Neutrophil (primary cell): ENCODE measurements around the gene S100A1.

Experiments
- H3K27ac ChIP-seq: fragments of 200-600 bp; sonication (generic); 2 replicates; pipeline ENCODE4 v1.5.1; 2016; ENCODE audit warnings: mild to moderate bottlenecking, moderate library complexity
- H3K27me3 ChIP-seq: fragments of 200-600 bp; sonication (generic); 2 replicates; pipeline ENCODE4 v1.6.0; 2016; ENCODE audit warnings: mild to moderate bottlenecking
- H3K36me3 ChIP-seq: fragments of 200-600 bp; sonication (generic); 2 replicates; pipeline ENCODE4 v1.5.1; 2017
- H3K4me1 ChIP-seq, 2 experiments: fragments of 200-600 bp in 1 of 2; sonication (generic) in 1 of 2; 1 replicate in 1 of 2; 2 replicates in 1 of 2; pipeline versions ENCODE4 v1.5.1 to v1.6.1; 2013 to 2016; ENCODE audit warnings: low read depth in 1 of 2, low read length in 1 of 2, mild to moderate bottlenecking in 1 of 2, moderate library complexity in 1 of 2; ENCODE audit not compliant: control insufficient read depth in 1 of 2, insufficient read depth in 1 of 2
- H3K4me3 ChIP-seq, 2 experiments: fragments of 200-600 bp in 1 of 2; sonication (generic) in 1 of 2; 1 replicate in 1 of 2; 2 replicates in 1 of 2; pipeline ENCODE4 v1.5.1; 2013 to 2016; ENCODE audit warnings: low read depth in 1 of 2, low read length in 1 of 2, mild to moderate bottlenecking in 1 of 2, moderate library complexity in 1 of 2
- H3K9me3 ChIP-seq: fragments of 200-600 bp; sonication (generic); 2 replicates; pipeline ENCODE4 v1.5.1; 2016
- TF ChIP-seq, protein P1 (sequence below): fragments of 200-600 bp; sonication (generic); IDR thresholded peaks from 2 replicates; pipeline ENCODE4 v1.5.1; 2016; ENCODE audit warnings: antibody characterized with exemption

S100A1 gene

DNA sequence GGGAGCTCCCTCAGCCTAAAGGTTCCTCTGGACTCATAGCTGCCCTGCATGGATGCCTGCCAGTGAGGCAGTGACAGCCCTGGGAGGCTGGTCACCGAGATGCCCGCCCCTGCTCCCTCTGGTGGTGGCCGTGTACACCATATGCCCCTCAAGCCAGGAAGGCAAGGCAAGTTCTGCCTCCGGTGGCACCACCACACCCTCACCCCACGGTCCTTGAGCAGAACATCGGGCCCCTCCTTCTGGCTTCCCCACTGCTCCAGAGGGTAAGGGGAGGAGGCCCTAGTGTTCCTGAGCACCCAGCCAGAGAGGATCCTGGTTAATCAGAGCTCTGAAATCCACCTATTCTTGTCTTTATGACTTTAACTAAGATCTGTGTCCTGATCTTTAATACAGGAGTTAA, 10.6 kb upstream of the S100A1 start:
- H3K36me3 ChIP-seq: no peaks in the 10 kb centered on the region
- H3K27me3 ChIP-seq: no peaks in the 10 kb centered on the region
- H3K4me1 ChIP-seq: peaks cover 0 to 7% of the 10 kb centered on the region in 2 experiments
- H3K9me3 ChIP-seq: no peaks in the 10 kb centered on the region
- H3K4me3 ChIP-seq: no peak overlapping the region
- TF ChIP-seq, protein P1, sequence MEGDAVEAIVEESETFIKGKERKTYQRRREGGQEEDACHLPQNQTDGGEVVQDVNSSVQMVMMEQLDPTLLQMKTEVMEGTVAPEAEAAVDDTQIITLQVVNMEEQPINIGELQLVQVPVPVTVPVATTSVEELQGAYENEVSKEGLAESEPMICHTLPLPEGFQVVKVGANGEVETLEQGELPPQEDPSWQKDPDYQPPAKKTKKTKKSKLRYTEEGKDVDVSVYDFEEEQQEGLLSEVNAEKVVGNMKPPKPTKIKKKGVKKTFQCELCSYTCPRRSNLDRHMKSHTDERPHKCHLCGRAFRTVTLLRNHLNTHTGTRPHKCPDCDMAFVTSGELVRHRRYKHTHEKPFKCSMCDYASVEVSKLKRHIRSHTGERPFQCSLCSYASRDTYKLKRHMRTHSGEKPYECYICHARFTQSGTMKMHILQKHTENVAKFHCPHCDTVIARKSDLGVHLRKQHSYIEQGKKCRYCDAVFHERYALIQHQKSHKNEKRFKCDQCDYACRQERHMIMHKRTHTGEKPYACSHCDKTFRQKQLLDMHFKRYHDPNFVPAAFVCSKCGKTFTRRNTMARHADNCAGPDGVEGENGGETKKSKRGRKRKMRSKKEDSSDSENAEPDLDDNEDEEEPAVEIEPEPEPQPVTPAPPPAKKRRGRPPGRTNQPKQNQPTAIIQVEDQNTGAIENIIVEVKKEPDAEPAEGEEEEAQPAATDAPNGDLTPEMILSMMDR: peak; percentile 39
- H3K27ac ChIP-seq: no peak overlapping the region

DNA sequence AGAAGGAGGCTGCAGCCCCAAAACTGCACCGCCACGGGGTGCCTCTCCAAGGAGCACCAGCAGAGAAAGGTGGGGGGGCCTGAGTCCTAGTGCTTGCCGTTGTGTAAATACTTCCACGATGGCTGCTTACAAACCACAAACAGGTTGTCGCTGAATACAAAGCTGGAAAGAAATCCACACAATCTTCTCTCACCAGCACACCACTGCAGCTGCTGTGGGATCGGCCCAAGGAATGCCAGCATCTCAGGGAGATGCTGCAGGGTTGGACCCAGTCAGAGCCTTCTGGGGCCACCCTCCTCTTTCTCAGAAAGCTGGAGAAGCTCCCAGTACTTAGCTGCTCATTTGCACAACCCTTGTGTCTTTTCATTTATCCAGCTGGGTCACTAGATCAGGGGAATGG, 9.1 kb upstream of the S100A1 start:
- Histone ChIP-seq H3K9me3 (no peaks in the 10 kb centered on the region), H3K36me3 (no peaks in the 10 kb centered on the region)

DNA sequence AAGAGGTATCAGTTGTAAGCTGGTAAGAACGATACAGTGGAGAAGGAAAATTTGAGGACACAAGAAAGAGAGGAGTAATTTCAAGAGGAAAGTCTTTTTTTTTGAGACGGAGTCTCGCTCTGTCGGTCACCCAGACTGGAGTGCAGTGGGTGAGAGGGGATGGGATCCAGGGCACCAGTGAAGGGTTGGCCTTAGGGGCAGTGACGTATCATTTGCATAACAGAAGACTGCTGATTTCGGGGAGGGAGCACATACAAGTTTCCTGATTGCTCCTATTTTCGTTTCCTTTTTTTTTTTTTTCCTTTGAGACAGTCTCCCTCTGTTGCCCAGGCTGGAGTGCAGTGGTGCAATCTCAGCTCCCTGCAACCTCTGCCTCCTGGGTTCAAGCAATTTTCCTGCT, 5.1 kb upstream of the S100A1 start:
- TF ChIP-seq, protein P1: no peak
- no peaks in the 10 kb centered on the region for H3K4me1 ChIP-seq
- no peak overlapping the region for H3K27ac ChIP-seq
- no peaks in the 10 kb centered on the region for H3K36me3 ChIP-seq
- peaks cover 22% of the 10 kb centered on the region for H3K27me3 ChIP-seq
- no peaks in the 10 kb centered on the region for H3K9me3 ChIP-seq
- H3K4me3 ChIP-seq: no peak overlapping the region

More for the DNA sequence above, 9.1 kb upstream of the S100A1 start:
- Histone ChIP-seq H3K27ac (no peak overlapping the region), H3K27me3 (no peaks in the 10 kb centered on the region), H3K4me3 (no peak overlapping the region), H3K4me1 (peaks cover 0 to 7% of the 10 kb centered on the region in 2 experiments)
- TF ChIP-seq, protein P1: no peak

DNA sequence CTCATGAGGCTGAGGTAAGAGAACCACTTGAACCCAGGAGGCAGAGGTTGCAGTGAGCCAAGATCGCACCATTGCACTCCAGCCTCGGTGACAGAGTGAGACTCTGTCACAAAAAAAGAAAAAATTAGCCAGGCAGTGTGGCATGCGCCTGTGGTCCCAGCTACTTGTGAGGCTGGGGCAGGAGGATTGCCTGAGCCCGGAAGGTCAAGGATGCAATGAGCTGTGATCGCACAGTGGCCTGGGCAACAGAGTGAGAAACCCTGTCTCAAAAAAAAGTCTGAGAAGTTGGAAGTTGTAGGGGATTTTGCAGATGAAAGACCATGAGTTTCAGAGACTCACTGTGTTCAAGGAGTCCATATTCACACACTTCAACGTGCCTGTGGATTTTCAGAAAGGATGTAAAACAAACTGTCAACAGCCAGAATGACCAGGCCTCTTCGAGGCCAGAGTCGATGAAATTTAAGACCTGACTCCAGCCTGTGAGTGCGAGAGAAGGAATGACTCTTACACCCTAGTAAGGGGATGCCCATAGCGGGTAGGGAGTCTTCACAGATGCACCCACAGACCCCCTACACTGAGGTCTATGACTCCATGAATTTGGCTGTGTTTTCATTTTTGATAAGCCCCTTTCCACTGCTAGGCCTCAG, 3.1 kb upstream of the S100A1 start:
- no peak overlapping the region for H3K4me3 ChIP-seq
- H3K9me3 ChIP-seq: no peaks in the 10 kb centered on the region
- no peaks in the 10 kb centered on the region for H3K4me1 ChIP-seq
- TF ChIP-seq, protein P1: no peak
- peaks cover 27% of the 10 kb centered on the region for H3K27me3 ChIP-seq
- no peak overlapping the region for H3K27ac ChIP-seq
- no peaks in the 10 kb centered on the region for H3K36me3 ChIP-seq

DNA sequence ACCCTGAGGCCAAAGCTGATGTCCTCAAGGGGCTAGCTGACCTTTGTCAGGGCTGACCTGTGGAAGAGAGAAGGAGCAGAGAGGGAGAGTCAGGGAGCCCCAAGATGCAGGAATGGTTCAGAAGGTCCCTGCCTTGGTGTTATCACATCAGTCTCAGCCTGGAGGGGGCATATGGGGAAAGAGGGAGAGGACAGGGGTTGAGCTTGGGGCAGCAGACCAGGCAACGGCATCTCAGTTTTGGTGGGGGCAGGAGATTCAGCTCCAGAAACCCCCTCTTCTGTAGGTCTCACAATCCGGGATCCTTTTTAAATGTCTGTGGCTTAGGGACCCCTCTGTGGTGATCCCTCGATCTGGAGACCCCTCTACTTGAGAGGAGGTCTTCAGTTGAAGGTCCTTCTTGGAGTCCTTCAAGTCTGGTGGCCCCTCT, 1.7 kb upstream of the S100A1 start:
- Histone ChIP-seq H3K27ac (no peak overlapping the region), H3K4me1 (no peaks in the 10 kb centered on the region), H3K9me3 (no peaks in the 10 kb centered on the region), H3K36me3 (no peaks in the 10 kb centered on the region), H3K27me3 (peaks cover 27% of the 10 kb centered on the region), H3K4me3 (no peak overlapping the region)
- TF ChIP-seq, protein P1: no peak
